ENCODE data around the gene MMP28.

MMP28 gene

GRCh38 chr17:35778641-35779196 is 16.7 kb downstream of the MMP28 start:
- no peak for TF ChIP-seq CTCF (IDR thresholded peaks at IDR 0.05; ENCODE audit: low read depth, low read length, missing control alignments)
- H3K4me3 ChIP-seq (replicated peaks; ENCODE audit: low read depth, low read length) = no peak overlapping the region

DNA sequence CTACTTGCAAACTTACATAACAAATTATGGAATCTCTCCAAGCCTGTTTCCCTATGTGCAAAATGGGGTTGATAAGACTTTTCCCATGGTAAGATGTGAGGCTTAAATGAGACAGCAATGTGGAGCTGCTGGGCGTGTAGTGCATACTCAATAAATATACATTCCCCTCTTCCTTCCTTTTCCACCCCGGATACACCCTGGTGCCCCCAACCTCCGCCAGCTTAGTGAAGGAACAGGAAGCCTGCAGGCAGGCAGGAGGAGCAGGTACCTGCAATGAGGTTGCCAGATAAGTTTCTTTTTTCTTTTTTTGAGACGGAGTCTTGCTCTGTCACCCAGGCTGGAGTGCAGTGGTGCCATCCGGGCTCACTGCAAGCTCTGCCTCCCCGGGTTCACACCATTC is 19.9 kb downstream of the MMP28 start:
- no peak overlapping the region for H3K4me3 ChIP-seq (replicated peaks; ENCODE audit: low read depth, low read length)
- no peak for TF ChIP-seq CTCF (IDR thresholded peaks at IDR 0.05; ENCODE audit: low read depth, low read length, missing control alignments)
- no peak for DNase-seq (ENCODE audit: extremely low read depth, low read depth)

More at GRCh38 chr17:35778641-35779196, 16.7 kb downstream of the MMP28 start:
- no peak for DNase-seq (ENCODE audit: extremely low read depth, low read depth)

DNA sequence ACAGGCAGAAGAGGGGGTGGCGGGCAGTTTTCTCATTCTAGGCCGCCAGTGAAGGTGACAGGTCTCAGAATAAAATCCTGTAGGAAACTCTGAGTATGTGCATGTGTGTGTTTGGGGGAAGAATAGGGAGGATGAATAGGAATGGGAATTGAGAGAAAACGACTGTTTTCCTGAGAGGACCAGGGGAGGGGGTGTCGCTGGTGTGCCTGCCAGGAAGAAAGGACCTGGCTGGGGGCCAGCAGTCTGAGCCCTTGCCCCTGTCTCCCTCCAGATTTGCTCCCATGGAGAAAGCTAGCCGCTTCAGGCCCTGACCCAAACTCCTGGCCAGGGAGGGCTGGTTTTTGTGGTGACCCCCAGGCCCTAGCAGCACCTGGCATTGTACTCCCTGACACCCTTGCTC is 20.4 kb downstream of the MMP28 start:
- no peak for TF ChIP-seq CTCF (IDR thresholded peaks at IDR 0.05; ENCODE audit: low read depth, low read length, missing control alignments)
- no peak for DNase-seq (ENCODE audit: extremely low read depth, low read depth)
- no peak overlapping the region for H3K4me3 ChIP-seq (replicated peaks; ENCODE audit: low read depth, low read length)

- no peak for TF ChIP-seq CTCF (IDR thresholded peaks at IDR 0.05; ENCODE audit: low read depth, low read length, missing control alignments)
- no peak overlapping the region for H3K4me3 ChIP-seq (replicated peaks; ENCODE audit: low read depth, low read length)
- no peak for DNase-seq (ENCODE audit: extremely low read depth, low read depth)
Observed at GRCh38 chr17:35774499-35774898, 20.9 kb downstream of the MMP28 start.

DNA sequence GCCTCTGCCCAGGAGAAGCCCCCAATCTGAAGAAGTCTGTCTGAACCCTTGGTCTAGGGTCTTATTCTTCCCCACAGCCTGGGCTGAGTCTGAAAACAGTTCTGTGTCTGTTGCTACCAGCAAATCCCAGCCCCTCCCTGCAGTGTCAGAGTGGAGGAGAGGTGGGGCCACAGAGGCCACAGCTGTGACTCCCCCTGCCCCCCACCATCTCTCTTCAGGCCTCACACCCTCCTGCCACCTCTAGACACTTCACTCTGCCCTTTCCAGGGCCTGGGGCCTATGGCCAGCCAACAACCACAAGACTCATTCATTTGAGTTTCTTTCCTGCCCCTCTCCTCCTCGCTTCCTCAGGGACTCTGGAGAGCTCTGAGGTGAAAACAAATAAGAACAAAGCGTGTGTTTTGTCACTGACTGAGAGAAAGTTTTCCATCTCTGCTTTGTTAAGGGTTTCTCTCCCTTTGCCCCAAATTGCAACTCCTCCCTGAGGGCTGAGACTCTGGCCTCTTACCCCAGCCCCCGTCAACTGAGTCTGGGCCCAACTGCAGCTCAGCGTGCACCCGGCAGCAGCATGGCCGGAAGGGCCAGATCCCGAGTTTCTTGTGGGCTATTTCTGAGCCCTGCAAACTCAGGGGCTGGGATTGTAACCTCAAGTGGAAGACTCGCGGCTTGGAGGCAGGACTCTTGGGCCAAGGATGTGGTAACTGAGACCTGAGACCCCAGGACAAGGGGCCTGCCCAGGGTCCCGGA is 21.6 kb downstream of the MMP28 start:
- no peak for TF ChIP-seq CTCF (IDR thresholded peaks at IDR 0.05; ENCODE audit: low read depth, low read length, missing control alignments)
- DNase-seq (ENCODE audit: extremely low read depth, low read depth) = no peak
- H3K4me3 ChIP-seq (replicated peaks; ENCODE audit: low read depth, low read length) = no peak overlapping the region

- no peak for DNase-seq (ENCODE audit: extremely low read depth, low read depth)
- TF ChIP-seq CTCF (IDR thresholded peaks at IDR 0.05; ENCODE audit: low read depth, low read length, missing control alignments) = no peak
- no peak overlapping the region for H3K4me3 ChIP-seq (replicated peaks; ENCODE audit: low read depth, low read length)
Observed at GRCh38 chr17:35773129-35773528, 22.3 kb downstream of the MMP28 start.
